CD4-positive, alpha-beta T cell (primary cell): ENCODE data around the gene ASB6. TPM values are rescaled to one million over a fixed set of nuclear protein-coding genes. Genes with fewer than 3 reads are reported as not detected.

Experiments
- ATAC-seq: fragments of 200-7000 bp; cut with Tn5 transposase; one replicate; pipeline ENCODE4 v1.10.0; 2022; ENCODE audit warnings: mild to moderate bottlenecking; ENCODE audit not compliant: poor library complexity
- CTCF ChIA-PET: fragments of 350-600 bp; sonication (Branson Sonifier 250); formaldehyde crosslinking; loops from one replicate; lab custom pipeline; 2021; ENCODE audit warnings: antibody characterized with exemption, inconsistent platforms; lab: Charles Lee
- POLR2A ChIA-PET: fragments of 350-600 bp; sonication (Branson Sonifier 250); formaldehyde crosslinking; loops from one replicate; lab custom pipeline; 2021; ENCODE audit warnings: antibody characterized with exemption, inconsistent platforms; lab: Charles Lee
- DNase-seq, 14 experiments: peaks; one replicate each; pipeline ENCODE4 v3.0.0-alpha.2; 2013 to 2020; ENCODE audit warnings: mixed read lengths in 2 of 14
- H3K27ac ChIP-seq, 2 donors: one replicate each; pipeline versions ENCODE4 v1.5.1 to v1.7.0; 2013; ENCODE audit warnings: low read length in 2 of 2, low read depth in 1 of 2, mild to moderate bottlenecking in 1 of 2
- H3K27me3 ChIP-seq, 2 experiments: 1 replicate in 1 of 2; 2 replicates in 1 of 2; pipeline versions ENCODE4 v1.6.1 to v1.7.0; 2013; ENCODE audit warnings: low read length in 2 of 2, control low read depth in 1 of 2, mild to moderate bottlenecking in 1 of 2, moderate library complexity in 1 of 2; ENCODE audit not compliant: insufficient read depth in 2 of 2, control insufficient read depth in 1 of 2
- H3K36me3 ChIP-seq: one replicate; pipeline ENCODE4 v1.6.1; 2013; ENCODE audit warnings: low read length, control low read depth; ENCODE audit not compliant: insufficient read depth
- H3K4me1 ChIP-seq: one replicate; pipeline ENCODE4 v1.6.1; 2013; ENCODE audit warnings: low read length, control low read depth; ENCODE audit not compliant: insufficient read depth
- H3K4me3 ChIP-seq: one replicate; pipeline ENCODE4 v1.5.1; 2013; ENCODE audit warnings: mild to moderate bottlenecking, low read length, moderate library complexity
- H3K9me3 ChIP-seq, 2 experiments: 1 replicate in 1 of 2; 2 replicates in 1 of 2; pipeline versions ENCODE4 v1.6.1 to v1.7.0; 2013; ENCODE audit warnings: low read length in 2 of 2, mild to moderate bottlenecking in 2 of 2, control low read depth in 1 of 2, moderate library complexity in 1 of 2; ENCODE audit not compliant: control insufficient read depth in 1 of 2, insufficient read depth in 1 of 2
- H3K27ac Mint-ChIP-seq: one replicate; pipeline ENCODE4 v1.8.0; 2020; ENCODE audit warnings: mixed read lengths
- H3K27me3 Mint-ChIP-seq: one replicate; pipeline ENCODE4 v1.8.0; 2021; ENCODE audit warnings: mixed read lengths
- H3K36me3 Mint-ChIP-seq: one replicate; pipeline ENCODE4 v1.8.0; 2021; ENCODE audit warnings: low read depth, mixed read lengths
- H3K4me1 Mint-ChIP-seq: one replicate; pipeline ENCODE4 v1.8.0; 2021; ENCODE audit warnings: low read depth, mixed read lengths
- H3K4me3 Mint-ChIP-seq: one replicate; pipeline ENCODE4 v1.8.0; 2020; ENCODE audit warnings: mild to moderate bottlenecking, mixed read lengths
- H3K9me3 Mint-ChIP-seq: one replicate; pipeline ENCODE4 v1.8.0; 2020; ENCODE audit warnings: mixed read lengths
- intact Hi-C, 2 experiments: fragments of 100-400 bp; cut with DNase I in 1 of 2; cut with micrococcal nuclease in 1 of 2; formaldehyde crosslinking; loops; one replicate each; pipeline versions ENCODE4 v1.15.1 to v1.9.0; 2023 to 2025; cut with DNase I, micrococcal nuclease
- total RNA-seq, 174 experiments: library from RNA in 2 of 174; stranded (reverse) in 2 of 174; gene quantifications; one replicate each; pipeline ENCODE4 v1.2.3 and lab custom pipeline; 2021 to 2026
- TF ChIP-seq, protein P1 (sequence below): fragments of 200-600 bp; IDR thresholded peaks from one replicate; pipeline ENCODE4 v1.8.0; 2022; ENCODE audit warnings: antibody characterized with exemption, mild to moderate bottlenecking

The ASB6 gene
- total RNA-seq, 2 experiments from 2014 or later = 28.5 to 29.3 TPM

DNA sequence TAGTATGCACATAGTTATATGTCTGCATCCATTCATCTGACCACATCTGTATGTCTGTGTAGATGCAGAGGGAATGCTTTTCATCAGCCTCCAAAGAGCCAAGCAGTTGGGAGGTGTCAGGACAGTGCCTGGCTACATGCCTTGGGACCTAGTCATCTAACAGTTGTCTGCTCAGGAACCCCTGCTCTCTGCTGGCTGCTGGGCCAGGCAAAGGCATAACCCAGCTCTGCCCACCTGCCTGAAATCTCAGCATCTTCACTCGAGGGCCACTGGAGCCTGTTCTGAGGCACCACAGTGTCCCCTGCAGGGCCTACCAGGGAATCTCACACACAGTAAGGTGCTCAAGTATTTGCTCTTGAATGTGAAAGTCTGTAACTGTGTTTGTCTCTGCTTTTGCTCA, 24.8 kb downstream of the ASB6 start:
- H3K27me3 ChIP-seq = peaks cover 25 to 31% of the 10 kb centered on the region in 2 experiments
- H3K36me3 ChIP-seq = no peaks in the 10 kb centered on the region
- intact Hi-C loops = loop anchor here in 1 of 2 experiments (10.0 kb wide), 1 partner anchor 232 kb away; no protein-coding TSS in a partner anchor
- no peaks in the 10 kb centered on the region for H3K9me3 Mint-ChIP-seq
- H3K27ac ChIP-seq = no peak overlapping the region
- peak in 2 of 14 experiments; percentile 41 to 44 for DNase-seq
- H3K27me3 Mint-ChIP-seq = peaks cover 29% of the 10 kb centered on the region
- no peaks in the 10 kb centered on the region for H3K36me3 Mint-ChIP-seq
- no peak overlapping the region for H3K4me3 ChIP-seq
- H3K4me1 Mint-ChIP-seq = peaks cover 15% of the 10 kb centered on the region
- H3K27ac Mint-ChIP-seq = no peak overlapping the region
- POLR2A ChIA-PET = no interaction called here
- TF ChIP-seq, protein P1, sequence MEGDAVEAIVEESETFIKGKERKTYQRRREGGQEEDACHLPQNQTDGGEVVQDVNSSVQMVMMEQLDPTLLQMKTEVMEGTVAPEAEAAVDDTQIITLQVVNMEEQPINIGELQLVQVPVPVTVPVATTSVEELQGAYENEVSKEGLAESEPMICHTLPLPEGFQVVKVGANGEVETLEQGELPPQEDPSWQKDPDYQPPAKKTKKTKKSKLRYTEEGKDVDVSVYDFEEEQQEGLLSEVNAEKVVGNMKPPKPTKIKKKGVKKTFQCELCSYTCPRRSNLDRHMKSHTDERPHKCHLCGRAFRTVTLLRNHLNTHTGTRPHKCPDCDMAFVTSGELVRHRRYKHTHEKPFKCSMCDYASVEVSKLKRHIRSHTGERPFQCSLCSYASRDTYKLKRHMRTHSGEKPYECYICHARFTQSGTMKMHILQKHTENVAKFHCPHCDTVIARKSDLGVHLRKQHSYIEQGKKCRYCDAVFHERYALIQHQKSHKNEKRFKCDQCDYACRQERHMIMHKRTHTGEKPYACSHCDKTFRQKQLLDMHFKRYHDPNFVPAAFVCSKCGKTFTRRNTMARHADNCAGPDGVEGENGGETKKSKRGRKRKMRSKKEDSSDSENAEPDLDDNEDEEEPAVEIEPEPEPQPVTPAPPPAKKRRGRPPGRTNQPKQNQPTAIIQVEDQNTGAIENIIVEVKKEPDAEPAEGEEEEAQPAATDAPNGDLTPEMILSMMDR = no peak
- peaks cover 0 to 5% of the 10 kb centered on the region in 2 experiments for H3K9me3 ChIP-seq
- H3K4me3 Mint-ChIP-seq = no peak overlapping the region
- ATAC-seq = peak; percentile 73
- peaks cover 16% of the 10 kb centered on the region for H3K4me1 ChIP-seq
- CTCF ChIA-PET = no interaction called here

DNA sequence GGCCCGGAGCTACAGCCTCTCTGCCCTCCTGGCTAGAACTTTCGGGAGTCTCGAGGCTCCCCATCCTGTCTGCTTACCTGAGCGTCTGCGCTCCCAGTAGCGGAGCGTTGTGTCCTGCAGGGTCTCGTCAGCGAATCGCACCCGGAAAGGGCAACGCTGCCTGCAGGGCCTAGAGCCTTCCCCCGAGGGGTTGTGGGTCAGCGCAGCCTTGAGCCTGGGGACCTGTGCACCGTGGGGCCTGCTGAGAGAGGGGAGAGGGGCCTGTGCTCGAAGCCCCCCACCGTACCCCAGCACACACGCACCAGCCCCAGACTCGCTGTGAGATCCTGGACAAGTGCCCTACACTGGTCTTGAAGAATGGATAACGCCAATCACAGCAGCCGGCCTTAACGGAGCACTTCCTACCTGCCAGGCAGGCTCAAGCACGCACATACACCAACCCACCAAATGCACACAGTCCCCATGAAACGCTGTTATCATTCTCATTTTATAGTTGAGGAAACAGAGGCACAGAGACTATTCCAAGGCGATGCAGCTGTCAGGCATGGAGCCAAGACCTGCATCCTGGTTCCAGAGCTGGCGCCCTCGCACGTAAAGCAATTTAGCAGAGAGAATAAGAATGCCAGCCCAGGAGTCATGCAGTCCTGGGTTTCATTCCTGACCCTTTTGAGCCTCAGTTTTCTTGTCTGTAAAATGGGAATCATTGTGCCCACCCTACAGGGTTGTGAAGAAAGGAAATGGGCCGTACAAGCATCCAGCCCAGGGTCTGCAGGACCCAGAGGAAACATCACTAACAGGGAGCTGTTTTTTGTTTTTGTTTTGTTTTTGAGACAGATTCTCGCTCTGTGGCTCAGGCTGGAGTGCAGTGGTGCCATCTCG, 26.3 kb downstream of the ASB6 start:
- no peak overlapping the region for H3K4me3 ChIP-seq
- no peak overlapping the region for H3K27ac Mint-ChIP-seq
- no peaks in the 10 kb centered on the region for H3K9me3 Mint-ChIP-seq
- H3K4me1 Mint-ChIP-seq = peaks cover 15% of the 10 kb centered on the region
- DNase-seq (peak in 1 of 14 experiments; percentile 21), ATAC-seq (no peak)
- no peaks in the 10 kb centered on the region for H3K36me3 Mint-ChIP-seq
- H3K27me3 ChIP-seq = peaks cover 14 to 16% of the 10 kb centered on the region in 2 experiments
- intact Hi-C loops = loop anchor here in 1 of 2 experiments (10.0 kb wide), 1 partner anchor 231 kb away; no protein-coding TSS in a partner anchor
- ChIA-PET POLR2A (no interaction called here), CTCF (no interaction called here)
- TF ChIP-seq, protein P1 = no peak
- H3K27me3 Mint-ChIP-seq = peaks cover 16% of the 10 kb centered on the region
- H3K9me3 ChIP-seq = no peaks in the 10 kb centered on the region
- peaks cover 22% of the 10 kb centered on the region for H3K4me1 ChIP-seq
- no peak overlapping the region for H3K4me3 Mint-ChIP-seq
- H3K36me3 ChIP-seq = no peaks in the 10 kb centered on the region
- H3K27ac ChIP-seq = no peak overlapping the region

DNA sequence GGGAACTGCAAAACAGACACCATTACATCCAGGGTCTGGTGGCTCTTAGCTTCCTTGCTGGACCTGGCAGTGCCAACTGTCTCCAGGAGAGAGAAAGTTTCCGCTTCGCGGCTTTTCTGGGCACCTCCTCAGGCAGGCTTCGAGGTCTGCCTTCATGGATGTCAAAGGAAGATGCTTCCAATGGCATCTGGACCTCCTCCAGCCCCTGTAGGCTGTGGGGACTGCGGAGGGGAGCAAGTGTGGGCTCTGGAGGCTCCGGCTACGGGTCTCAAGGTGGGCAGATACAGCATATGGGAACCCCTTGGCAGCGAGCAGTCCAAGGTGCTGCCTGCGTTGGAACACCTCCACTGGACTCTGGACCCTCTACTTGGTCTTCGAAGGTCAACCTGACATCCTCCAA, 27.0 kb downstream of the ASB6 start:
- ATAC-seq = no peak
- Histone ChIP-seq H3K4me3 (no peak overlapping the region), H3K36me3 (no peaks in the 10 kb centered on the region), H3K4me1 (peaks cover 19% of the 10 kb centered on the region), H3K27me3 (peaks cover 10 to 12% of the 10 kb centered on the region in 2 experiments), H3K27ac (no peak overlapping the region), H3K9me3 (no peaks in the 10 kb centered on the region)
- TF ChIP-seq, protein P1 = no peak
- Mint-ChIP-seq H3K4me1 (peaks cover 17% of the 10 kb centered on the region), H3K36me3 (peaks cover under 1% of the 10 kb centered on the region), H3K27me3 (peaks cover 15% of the 10 kb centered on the region), H3K9me3 (no peaks in the 10 kb centered on the region), H3K27ac (no peak overlapping the region), H3K4me3 (no peak overlapping the region)
- POLR2A ChIA-PET = no interaction called here
- no peak for DNase-seq
- intact Hi-C loops = loop anchor here in 1 of 2 experiments (5.0 to 10.0 kb wide), 2 partner anchors 167 to 230 kb away; no protein-coding TSS in a partner anchor
- CTCF ChIA-PET = no interaction called here
